Measurements from ENCODE around the gene BTAF1.
"Not testable (repeated sequence)": the region's sequence is repeated elsewhere in the genome, so short reads cannot be mapped to it uniquely, and the experiment has no call there.

Gene BTAF1

GRCh38 chr10:91891125-91892001 lies 32.2 kb upstream of the BTAF1 start:
- Histone ChIP-seq H3K4me3 (ENCODE audit: low read depth, low read length) (no peak overlapping the region), H3K27me3 (no peaks in the 10 kb centered on the region), H3K4me1 (no peaks in the 10 kb centered on the region), H3K36me3 (no peaks in the 10 kb centered on the region), H3K9me3 (no peaks in the 10 kb centered on the region)
- no peak for TF ChIP-seq CTCF (IDR thresholded peaks at IDR 0.05; ENCODE audit: low read depth, low read length)
- DNase-seq: no peak

DNA sequence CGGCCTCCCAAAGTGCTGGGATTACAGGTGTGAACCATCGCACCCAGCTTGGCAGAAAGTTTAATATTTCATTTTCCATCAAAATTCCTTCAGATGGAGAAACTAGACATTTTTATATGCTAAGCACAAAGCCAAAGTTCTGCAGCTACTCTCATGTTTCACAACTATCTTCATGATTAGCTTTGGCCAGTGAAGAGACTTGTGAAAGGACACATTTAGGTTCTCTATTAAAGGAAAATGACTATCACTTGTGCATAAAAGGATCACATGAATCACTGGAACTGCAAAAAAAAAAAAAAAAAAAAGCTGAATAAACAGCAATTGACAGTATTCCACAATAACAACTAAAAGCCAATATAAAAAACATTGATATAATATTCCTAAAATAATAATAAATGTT lies 30.5 kb upstream of the BTAF1 start:
- TF ChIP-seq CTCF (IDR thresholded peaks at IDR 0.05; ENCODE audit: low read depth, low read length): no peak
- Histone ChIP-seq H3K4me3 (ENCODE audit: low read depth, low read length) (no peak overlapping the region), H3K4me1 (no peaks in the 10 kb centered on the region), H3K27me3 (no peaks in the 10 kb centered on the region), H3K36me3 (no peaks in the 10 kb centered on the region), H3K9me3 (no peaks in the 10 kb centered on the region)
- no peak for DNase-seq

GRCh38 chr10:91894261-91894685 lies 29.3 kb upstream of the BTAF1 start:
- H3K4me3 ChIP-seq (ENCODE audit: low read depth, low read length); H3K4me1 ChIP-seq; H3K36me3 ChIP-seq; DNase-seq; H3K9me3 ChIP-seq; H3K27me3 ChIP-seq: not testable (repeated sequence)

- DNase-seq: no peak
- no peak for TF ChIP-seq CTCF (IDR thresholded peaks at IDR 0.05; ENCODE audit: low read depth, low read length)
- Histone ChIP-seq H3K4me1 (no peaks in the 10 kb centered on the region), H3K36me3 (no peaks in the 10 kb centered on the region), H3K4me3 (ENCODE audit: low read depth, low read length) (no peak overlapping the region), H3K9me3 (no peaks in the 10 kb centered on the region), H3K27me3 (no peaks in the 10 kb centered on the region)
These were observed 27.3 kb upstream of the BTAF1 start for GRCh38 chr10:91896212-91896756.

DNA sequence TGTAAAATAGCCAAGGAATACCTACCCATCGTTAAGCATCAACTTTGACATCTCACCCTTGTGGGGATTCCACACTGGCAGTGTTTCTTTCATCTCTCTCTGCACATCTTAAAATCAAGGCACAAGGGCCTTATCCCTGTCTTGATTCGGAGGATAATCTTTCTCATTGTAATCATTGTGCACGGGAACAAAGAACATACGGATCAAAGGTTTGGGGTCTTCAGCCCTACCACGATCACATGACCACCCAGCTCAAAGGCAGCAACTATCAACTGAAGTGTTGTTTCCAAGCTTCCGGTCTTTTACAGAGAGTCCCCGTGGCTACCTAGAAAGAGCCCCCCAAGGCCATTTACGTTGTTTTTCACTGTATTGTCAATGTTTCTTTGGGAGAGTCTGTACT lies 26.1 kb upstream of the BTAF1 start:
- Histone ChIP-seq H3K4me1 (no peaks in the 10 kb centered on the region), H3K36me3 (no peaks in the 10 kb centered on the region), H3K9me3 (no peaks in the 10 kb centered on the region), H3K4me3 (ENCODE audit: low read depth, low read length) (no peak overlapping the region), H3K27me3 (no peaks in the 10 kb centered on the region)
- no peak for DNase-seq
- no peak for TF ChIP-seq CTCF (IDR thresholded peaks at IDR 0.05; ENCODE audit: low read depth, low read length)

DNA sequence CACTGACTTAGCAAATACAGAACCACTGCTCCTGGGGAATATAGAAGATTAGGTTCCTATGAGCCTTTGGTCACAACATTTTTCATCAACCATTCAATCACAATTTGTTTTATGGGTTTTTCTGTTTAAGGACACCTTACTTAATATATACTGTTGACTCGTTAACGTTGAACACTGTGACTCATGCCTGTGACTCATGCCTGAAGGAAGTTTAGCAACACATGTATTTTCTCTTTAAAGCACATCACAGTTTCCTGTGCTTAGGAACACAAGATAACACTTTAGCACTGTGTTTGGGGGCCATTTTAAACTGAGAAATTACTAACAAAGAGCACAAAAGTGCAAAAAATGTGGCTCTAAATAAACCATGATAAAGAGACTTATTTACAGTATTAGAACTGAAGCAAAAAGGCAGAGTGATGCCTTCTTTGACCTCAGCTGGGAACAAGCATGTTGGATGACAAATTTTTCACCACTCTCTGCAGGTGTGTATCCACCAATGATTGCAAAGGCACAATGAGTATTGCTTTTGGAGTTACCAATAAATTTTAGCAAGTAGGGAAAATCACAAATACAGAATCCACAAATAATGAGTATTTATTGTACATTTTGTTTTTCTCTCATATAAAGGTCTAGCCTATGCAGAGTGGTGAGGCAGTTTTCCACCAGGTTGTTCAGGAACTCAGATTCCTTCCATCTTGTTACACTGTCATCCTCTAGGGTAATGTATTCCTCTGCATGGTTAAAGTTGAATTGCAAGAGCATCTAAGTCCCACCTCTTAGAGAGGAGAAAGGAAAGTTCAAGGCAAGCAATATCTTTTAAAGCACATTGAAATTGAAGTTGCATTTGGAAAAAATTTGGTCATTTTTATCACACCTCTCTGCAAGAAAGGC lies 21.5 kb upstream of the BTAF1 start:
- no peak overlapping the region for H3K4me3 ChIP-seq (ENCODE audit: low read depth, low read length)
- no peak for TF ChIP-seq CTCF (IDR thresholded peaks at IDR 0.05; ENCODE audit: low read depth, low read length)
- H3K27me3 ChIP-seq: no peaks in the 10 kb centered on the region
- DNase-seq: no peak
- H3K4me1 ChIP-seq: no peaks in the 10 kb centered on the region
- no peaks in the 10 kb centered on the region for H3K36me3 ChIP-seq
- H3K9me3 ChIP-seq: no peaks in the 10 kb centered on the region
